Stimulated activated CD4-positive, alpha-beta T cell treated with anti-CD3 and anti-CD28 coated beads, TNF-alpha, amount 100 ng/mL, for 1 hour (primary cell): ENCODE results near the gene TBX6.
"Not testable (repeated sequence)": the region's sequence is repeated elsewhere in the genome, so short reads cannot be mapped to it uniquely, and the experiment has no call there.

Experiments used
- DNase-seq, 3 donors: peaks; one replicate each; pipeline ENCODE4 v3.0.0-alpha.2; 2020; ENCODE audit warnings: low read depth in 3 of 3, low spot score in 1 of 3

TBX6 gene

GRCh38 chr16:30066761-30067583 is 24.8 kb downstream of the TBX6 start:
- DNase-seq = no peak

GRCh38 chr16:30065943-30066760 is 25.6 kb downstream of the TBX6 start:
- no peak for DNase-seq

- DNase-seq = peak; percentile 89 to 91 (median 91)
These were observed 26.4 kb downstream of the TBX6 start, which contains the start of gene ALDOA for GRCh38 chr16:30065102-30065942. Gene ALDOA, plus strand, starts transcription at chr16:30065760. Its CDS starts 1,138 bp downstream, at chr16:30066898.

GRCh38 chr16:30064729-30065101 is 27.0 kb downstream of the TBX6 start:
- DNase-seq = no peak

- DNase-seq = peak in 2 of 3 donors; percentile 37 to 54
These were observed 27.6 kb downstream of the TBX6 start for GRCh38 chr16:30063893-30064728.

- DNase-seq = no peak
These were observed 28.3 kb downstream of the TBX6 start for GRCh38 chr16:30063278-30063892.

GRCh38 chr16:30060836-30061554 is 30.7 kb downstream of the TBX6 start:
- DNase-seq = no peak

- no peak for DNase-seq
These were observed 31.4 kb downstream of the TBX6 start for GRCh38 chr16:30060346-30060745.

GRCh38 chr16:30054959-30055553 is 36.7 kb downstream of the TBX6 start:
- DNase-seq = peak in 1 of 3 donors; percentile 24

- no peak for DNase-seq
These were observed 37.3 kb downstream of the TBX6 start for GRCh38 chr16:30054451-30054850.

GRCh38 chr16:30053376-30054015 is 38.2 kb downstream of the TBX6 start:
- no peak for DNase-seq

GRCh38 chr16:30052671-30053372 is 38.9 kb downstream of the TBX6 start:
- DNase-seq = peak; percentile 73 to 84 (median 78)

GRCh38 chr16:30051518-30051917 is 40.2 kb downstream of the TBX6 start:
- DNase-seq = no peak

GRCh38 chr16:30049871-30050270 is 41.9 kb downstream of the TBX6 start:
- no peak for DNase-seq

- no peak for DNase-seq
These were observed 45.1 kb downstream of the TBX6 start for GRCh38 chr16:30046588-30046987.

GRCh38 chr16:30046178-30046577 is 45.5 kb downstream of the TBX6 start:
- no peak for DNase-seq

- DNase-seq = no peak
These were observed 49.9 kb downstream of the TBX6 start for GRCh38 chr16:30041841-30042240.

- DNase-seq = not testable (repeated sequence)
These were observed 51.0 kb downstream of the TBX6 start for GRCh38 chr16:30040690-30041089.
